H9 (cell line): ENCODE measurements around the gene UNC79. TPM values are rescaled to one million over a fixed set of nuclear protein-coding genes. Genes with fewer than 3 reads are reported as not detected.
A peak's percentile ranks its signal among the peaks of the same experiment; 100 is the strongest.

Experiments used
- DNase-seq: peaks from one replicate; pipeline ENCODE4 v3.0.0-alpha.2; 2017
- H2AFZ ChIP-seq: one replicate; pipeline ENCODE4 v1.6.1; 2013; ENCODE audit warnings: mild to moderate bottlenecking, low read length, control low read depth, moderate library complexity
- H2AK5ac ChIP-seq: 2 replicates; pipeline ENCODE4 v1.6.1; 2013; ENCODE audit warnings: low read length, control low read depth, mixed read lengths; ENCODE audit not compliant: insufficient read length
- H2BK120ac ChIP-seq: one replicate; pipeline ENCODE4 v1.6.1; 2013; ENCODE audit warnings: low read depth, mild to moderate bottlenecking, low read length, control low read depth, inconsistent platforms; ENCODE audit not compliant: poor library complexity, severe bottlenecking
- H2BK12ac ChIP-seq: 2 replicates; pipeline ENCODE4 v1.6.1; 2013; ENCODE audit warnings: low read length, control low read depth, mixed read lengths, low read depth; ENCODE audit not compliant: insufficient read length
- H2BK15ac ChIP-seq: 2 replicates; pipeline ENCODE4 v1.6.1; 2013; ENCODE audit warnings: low read depth, low read length, control low read depth
- H2BK20ac ChIP-seq: one replicate; pipeline ENCODE4 v1.6.1; 2013; ENCODE audit warnings: low read depth, mild to moderate bottlenecking, low read length, control low read depth, inconsistent platforms; ENCODE audit not compliant: poor library complexity, severe bottlenecking
- H2BK5ac ChIP-seq: 2 replicates; pipeline ENCODE4 v1.6.1; 2013; ENCODE audit warnings: low read length, control low read depth, mixed read lengths; ENCODE audit not compliant: insufficient read length
- H3K14ac ChIP-seq: 2 replicates; pipeline ENCODE4 v1.6.1; 2013; ENCODE audit warnings: low read length, control low read depth; ENCODE audit not compliant: insufficient read depth
- H3K18ac ChIP-seq: 2 replicates; pipeline ENCODE4 v1.6.1; 2013; ENCODE audit warnings: low read depth, mild to moderate bottlenecking, mixed read lengths, low read length, control low read depth; ENCODE audit not compliant: insufficient read length
- H3K23ac ChIP-seq: 2 replicates; pipeline ENCODE4 v1.6.1; 2013; ENCODE audit warnings: low read length, control low read depth, mixed read lengths, low read depth; ENCODE audit not compliant: insufficient read length
- H3K23me2 ChIP-seq: 2 replicates; pipeline ENCODE4 v1.6.1; 2013; ENCODE audit warnings: low read depth, mild to moderate bottlenecking, mixed read lengths, low read length, control low read depth; ENCODE audit not compliant: insufficient read length, poor library complexity, severe bottlenecking
- H3K27ac ChIP-seq: 2 replicates; pipeline ENCODE4 v1.5.1; 2013; ENCODE audit warnings: low read length, control low read depth, mixed read lengths, low read depth; ENCODE audit not compliant: insufficient read length
- H3K27me3 ChIP-seq: 2 replicates; pipeline ENCODE4 v1.6.1; 2013; ENCODE audit warnings: low read length, control low read depth, inconsistent platforms; ENCODE audit not compliant: insufficient read depth
- H3K4ac ChIP-seq: 2 replicates; pipeline ENCODE4 v1.6.1; 2013; ENCODE audit warnings: low read depth, mild to moderate bottlenecking, control low read depth, inconsistent platforms, low read length, moderate library complexity
- H3K4me1 ChIP-seq: 2 replicates; pipeline ENCODE4 v1.6.1; 2013; ENCODE audit warnings: low read length, control low read depth, inconsistent platforms; ENCODE audit not compliant: insufficient read depth
- H3K4me2 ChIP-seq: 2 replicates; pipeline ENCODE4 v1.6.1; 2013; ENCODE audit warnings: low read length, control low read depth, mixed read lengths; ENCODE audit not compliant: insufficient read length, insufficient read depth
- H3K56ac ChIP-seq: 2 replicates; pipeline ENCODE4 v1.6.1; 2013; ENCODE audit warnings: low read depth, mild to moderate bottlenecking, mixed read lengths, low read length, control low read depth; ENCODE audit not compliant: insufficient read length
- H3K79me1 ChIP-seq: 2 replicates; pipeline ENCODE4 v1.6.1; 2013; ENCODE audit warnings: low read depth, mild to moderate bottlenecking, moderate library complexity, low read length, control low read depth, inconsistent platforms; ENCODE audit not compliant: insufficient read depth, poor library complexity, severe bottlenecking
- H3K79me2 ChIP-seq: 2 replicates; pipeline ENCODE4 v1.6.1; 2013; ENCODE audit warnings: low read length, control low read depth, inconsistent platforms; ENCODE audit not compliant: insufficient read depth
- H3K9ac ChIP-seq: 2 replicates; pipeline ENCODE4 v1.6.1; 2013; ENCODE audit warnings: low read length, control low read depth, mixed read lengths; ENCODE audit not compliant: insufficient read length; ENCODE audit errors: extremely low read depth
- H3K9me3 ChIP-seq: one replicate; pipeline ENCODE4 v1.6.1; 2013; ENCODE audit warnings: low read depth, low read length, inconsistent platforms; ENCODE audit not compliant: control insufficient read depth
- H3T11ph ChIP-seq: one replicate; pipeline ENCODE4 v1.6.1; 2013; ENCODE audit warnings: mild to moderate bottlenecking, low read length, control low read depth, inconsistent platforms
- H4K20me1 ChIP-seq: one replicate; pipeline ENCODE4 v1.6.1; 2013; ENCODE audit not compliant: control insufficient read depth, insufficient read length, insufficient read depth
- H4K5ac ChIP-seq: 2 replicates; pipeline ENCODE4 v1.6.1; 2013; ENCODE audit warnings: low read depth, mild to moderate bottlenecking, mixed read lengths, low read length, control low read depth; ENCODE audit not compliant: insufficient read length
- H4K8ac ChIP-seq: replicated peaks from 2 replicates; pipeline ENCODE4 v1.6.1; 2013; ENCODE audit warnings: low read length, control low read depth, mixed read lengths, low read depth; ENCODE audit not compliant: insufficient read length
- H4K91ac ChIP-seq: 2 replicates; pipeline ENCODE4 v1.6.1; 2013; ENCODE audit warnings: low read depth, mild to moderate bottlenecking, moderate library complexity, mixed read lengths, low read length, control low read depth; ENCODE audit not compliant: insufficient read length
- H3K27ac Mint-ChIP-seq, 3 experiments: 2 replicates in 2 of 3; 3 replicates in 1 of 3; pipeline ENCODE4 v1.8.0; 2020 to 2021; ENCODE audit warnings: mixed read lengths in 3 of 3, mild to moderate bottlenecking in 1 of 3, moderate library complexity in 1 of 3
- H3K27me3 Mint-ChIP-seq: 2 replicates; pipeline ENCODE4 v1.8.0; 2021; ENCODE audit warnings: low read depth, mild to moderate bottlenecking, moderate library complexity, mixed read lengths
- H3K36me3 Mint-ChIP-seq, 3 experiments: 2 replicates in 2 of 3; 3 replicates in 1 of 3; pipeline ENCODE4 v1.8.0; 2020 to 2021; ENCODE audit warnings: low read depth in 3 of 3, mixed read lengths in 3 of 3; ENCODE audit not compliant: insufficient read depth in 1 of 3
- H3K4me1 Mint-ChIP-seq, 2 experiments: 2 replicates each; pipeline ENCODE4 v1.8.0; 2020; ENCODE audit warnings: mixed read lengths in 2 of 2
- H3K4me3 Mint-ChIP-seq, 2 experiments: 2 replicates in 1 of 2; 3 replicates in 1 of 2; pipeline ENCODE4 v1.8.0; 2020 to 2021; ENCODE audit warnings: mild to moderate bottlenecking in 2 of 2, mixed read lengths in 2 of 2, moderate library complexity in 1 of 2
- H3K9me3 Mint-ChIP-seq, 2 experiments: 2 replicates in 1 of 2; 3 replicates in 1 of 2; pipeline ENCODE4 v1.8.0; 2020; ENCODE audit warnings: mild to moderate bottlenecking in 2 of 2, mixed read lengths in 2 of 2, moderate library complexity in 1 of 2
- WGBS: extraction: QIAGEN DNeasy Blood & Tissue Kit; methylation state at CpG from one replicate; pipeline ENCODE4 v1.1.7; 2013; ENCODE audit warnings: missing lambda C conversion rate, low lambda C conversion rate, mixed read lengths; ENCODE audit not compliant: insufficient read length; ENCODE audit errors: extremely low coverage; 5-methylcytosine and 5-hydroxymethylcytosine counted together
- total RNA-seq: library from RNA; stranded (reverse); gene quantifications from 2 replicates; pipeline ENCODE4 v1.2.1, GENCODE V29; 2021
- TF ChIP-seq, protein P1 (sequence below): fragments of 200-600 bp; sonication (generic); conservative IDR thresholded peaks from 3 replicates; pipeline ENCODE4 v1.8.0; 2021; ENCODE audit warnings: antibody characterized with exemption, mild to moderate bottlenecking

The UNC79 gene
- total RNA-seq, 1 experiment from 2014 or later: 3.0 TPM

- Histone ChIP-seq H2BK12ac (no peak overlapping the region), H4K8ac (no peak overlapping the region), H3K9ac (no peak overlapping the region), H3K79me1 (no peaks in the 10 kb centered on the region), H3K56ac (no peak overlapping the region), H4K5ac (no peak overlapping the region), H3K14ac (no peak overlapping the region), H3K18ac (no peak overlapping the region), H3K79me2 (no peaks in the 10 kb centered on the region), H3K23ac (no peak overlapping the region), H2AFZ (no peak overlapping the region), H3K4me2 (no peak overlapping the region), H2AK5ac (no peak overlapping the region), H3K4ac (no peak overlapping the region), H2BK15ac (no peak overlapping the region), H3K27me3 (no peaks in the 10 kb centered on the region), H3K23me2 (no peaks in the 10 kb centered on the region), H3K27ac (no peak overlapping the region), H3T11ph (no peak overlapping the region), H4K20me1 (no peaks in the 10 kb centered on the region), H4K91ac (no peak overlapping the region), H2BK5ac (no peak overlapping the region), H3K9me3 (no peaks in the 10 kb centered on the region), H2BK20ac (no peak overlapping the region), H2BK120ac (no peak overlapping the region), H3K4me1 (no peaks in the 10 kb centered on the region; the same call in 1 of the 2 replicates)
- Mint-ChIP-seq H3K36me3 (no peaks in the 10 kb centered on the region; a peak in 1 of 7 replicates), H3K4me3 (peak overlapping the region in 1 of 2 experiments; percentile 8; a peak in 2 of 5 replicates), H3K27ac (peak overlapping the region; percentile 35 to 70 (median 68)), H3K9me3 (no peaks in the 10 kb centered on the region), H3K27me3 (no peaks in the 10 kb centered on the region), H3K4me1 (peaks cover 20 to 21% of the 10 kb centered on the region in 2 experiments)
- no CpG with 5 or more reads among the region's 3 CpGs for WGBS
- TF ChIP-seq, protein P1, sequence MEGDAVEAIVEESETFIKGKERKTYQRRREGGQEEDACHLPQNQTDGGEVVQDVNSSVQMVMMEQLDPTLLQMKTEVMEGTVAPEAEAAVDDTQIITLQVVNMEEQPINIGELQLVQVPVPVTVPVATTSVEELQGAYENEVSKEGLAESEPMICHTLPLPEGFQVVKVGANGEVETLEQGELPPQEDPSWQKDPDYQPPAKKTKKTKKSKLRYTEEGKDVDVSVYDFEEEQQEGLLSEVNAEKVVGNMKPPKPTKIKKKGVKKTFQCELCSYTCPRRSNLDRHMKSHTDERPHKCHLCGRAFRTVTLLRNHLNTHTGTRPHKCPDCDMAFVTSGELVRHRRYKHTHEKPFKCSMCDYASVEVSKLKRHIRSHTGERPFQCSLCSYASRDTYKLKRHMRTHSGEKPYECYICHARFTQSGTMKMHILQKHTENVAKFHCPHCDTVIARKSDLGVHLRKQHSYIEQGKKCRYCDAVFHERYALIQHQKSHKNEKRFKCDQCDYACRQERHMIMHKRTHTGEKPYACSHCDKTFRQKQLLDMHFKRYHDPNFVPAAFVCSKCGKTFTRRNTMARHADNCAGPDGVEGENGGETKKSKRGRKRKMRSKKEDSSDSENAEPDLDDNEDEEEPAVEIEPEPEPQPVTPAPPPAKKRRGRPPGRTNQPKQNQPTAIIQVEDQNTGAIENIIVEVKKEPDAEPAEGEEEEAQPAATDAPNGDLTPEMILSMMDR: no peak
- DNase-seq: no peak
Measured at GRCh38 chr14:93402951-93403350, 27.8 kb upstream of the UNC79 start.
